ENCODE measurements around the gene PSMG3.

DNA sequence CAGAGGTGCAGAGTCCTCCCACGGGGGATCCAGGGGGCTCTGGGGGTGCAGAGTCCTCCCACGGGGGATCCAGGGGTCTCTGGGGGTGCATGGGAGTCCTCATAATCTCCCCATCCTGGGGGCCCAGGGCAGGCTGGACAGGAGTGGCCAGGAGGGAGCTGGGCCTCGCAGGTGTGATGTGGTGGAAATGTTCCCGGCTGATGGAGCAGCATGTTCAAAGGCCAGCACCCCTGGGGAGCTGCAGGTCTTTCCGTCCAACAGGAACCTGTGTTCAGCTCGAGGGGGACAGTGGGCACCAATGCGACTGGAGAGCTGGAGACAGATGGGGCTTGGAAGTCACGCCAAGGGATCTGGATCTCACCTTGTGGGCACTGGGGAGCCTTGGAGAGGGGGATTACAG is 38.5 kb upstream of the PSMG3 start:
- TF ChIP-seq ASH2L (IDR thresholded peaks at IDR 0.05; ENCODE audit: low read length) (no peak), RAD21 (IDR thresholded peaks at IDR 0.05 in 1 of 2, conservative IDR thresholded peaks at IDR 0.05 in 1 of 2; ENCODE audit: low read depth in 2 of 2, low read length in 2 of 2) (no peak), CEBPB (IDR thresholded peaks at IDR 0.05; ENCODE audit: low read depth, low read length) (no peak), POLR2A (IDR thresholded peaks at IDR 0.05; ENCODE audit: control extremely low read depth in 1 of 2, low read depth in 2 of 2, low read length in 2 of 2) (no peak), EP300 (IDR thresholded peaks at IDR 0.05; ENCODE audit: borderline replicate concordance in 1 of 2, low read depth in 2 of 2, low read length in 2 of 2) (no peak), SP4 (IDR thresholded peaks at IDR 0.05; ENCODE audit: low read length) (no peak), JUN (IDR thresholded peaks at IDR 0.05; ENCODE audit: low read depth, low read length) (no peak)
- TF ChIP-seq, protein P1, sequence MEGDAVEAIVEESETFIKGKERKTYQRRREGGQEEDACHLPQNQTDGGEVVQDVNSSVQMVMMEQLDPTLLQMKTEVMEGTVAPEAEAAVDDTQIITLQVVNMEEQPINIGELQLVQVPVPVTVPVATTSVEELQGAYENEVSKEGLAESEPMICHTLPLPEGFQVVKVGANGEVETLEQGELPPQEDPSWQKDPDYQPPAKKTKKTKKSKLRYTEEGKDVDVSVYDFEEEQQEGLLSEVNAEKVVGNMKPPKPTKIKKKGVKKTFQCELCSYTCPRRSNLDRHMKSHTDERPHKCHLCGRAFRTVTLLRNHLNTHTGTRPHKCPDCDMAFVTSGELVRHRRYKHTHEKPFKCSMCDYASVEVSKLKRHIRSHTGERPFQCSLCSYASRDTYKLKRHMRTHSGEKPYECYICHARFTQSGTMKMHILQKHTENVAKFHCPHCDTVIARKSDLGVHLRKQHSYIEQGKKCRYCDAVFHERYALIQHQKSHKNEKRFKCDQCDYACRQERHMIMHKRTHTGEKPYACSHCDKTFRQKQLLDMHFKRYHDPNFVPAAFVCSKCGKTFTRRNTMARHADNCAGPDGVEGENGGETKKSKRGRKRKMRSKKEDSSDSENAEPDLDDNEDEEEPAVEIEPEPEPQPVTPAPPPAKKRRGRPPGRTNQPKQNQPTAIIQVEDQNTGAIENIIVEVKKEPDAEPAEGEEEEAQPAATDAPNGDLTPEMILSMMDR (IDR thresholded peaks at IDR 0.05; ENCODE audit: control extremely low read depth in 1 of 3, insufficient read depth in 1 of 3, low read depth in 1 of 3, low read length in 3 of 3): no peak
